ENCODE results near the gene HMX1. TPM values are rescaled to one million over a fixed set of nuclear protein-coding genes. Genes with fewer than 3 reads are reported as not detected.

HMX1 gene
- total RNA-seq, 1 experiment from 2014 or later = not detected

GRCh38 chr4:8914461-8915171, 43.0 kb upstream of the HMX1 start:
- no peak for DNase-seq (ENCODE audit: unreplicated experiment)
- no peak overlapping the region for H3K4me3 Mint-ChIP-seq (ENCODE audit: unreplicated experiment)
- intact Hi-C loops (cut with micrococcal nuclease) = loop anchor here (10.0 kb wide), 1 partner anchor 310 kb away; no protein-coding TSS in a partner anchor
- no peak overlapping the region for H3K27ac Mint-ChIP-seq (ENCODE audit: low read depth, unreplicated experiment)
- ChIA-PET POLR2A (no interaction called here), CTCF (interaction anchor here (0.5 to 4.6 kb wide), 5 partner anchors 8 to 449 kb away, joined by 3 to 102 read pairs (median 4); no protein-coding TSS in a partner anchor)
- peaks cover 16% of the 10 kb centered on the region for H3K27me3 Mint-ChIP-seq (ENCODE audit: insufficient read depth, unreplicated experiment)
- TF ChIP-seq CTCF (IDR thresholded peaks at IDR 0.05; ENCODE audit: unreplicated experiment) = no peak
- no peaks in the 10 kb centered on the region for H3K9me3 Mint-ChIP-seq (ENCODE audit: unreplicated experiment)
- peaks cover 4% of the 10 kb centered on the region for H3K36me3 Mint-ChIP-seq (ENCODE audit: insufficient read depth, unreplicated experiment)
- no TSS peak for BruUV-seq (replicated peaks)
- H3K4me1 Mint-ChIP-seq (ENCODE audit: insufficient read depth, unreplicated experiment) = no peaks in the 10 kb centered on the region

- intact Hi-C loops (cut with micrococcal nuclease) = loop anchor here (10.0 kb wide), 1 partner anchor 309 kb away; no protein-coding TSS in a partner anchor
- ChIA-PET POLR2A (no interaction called here), CTCF (interaction anchor here (0.5 to 4.6 kb wide), 3 partner anchors 12 to 449 kb away, joined by 3 to 102 read pairs (median 3); no protein-coding TSS in a partner anchor)
- no TSS peak for BruUV-seq (replicated peaks)
- H3K36me3 Mint-ChIP-seq (ENCODE audit: insufficient read depth, unreplicated experiment) = peaks cover 4% of the 10 kb centered on the region
- H3K27ac Mint-ChIP-seq (ENCODE audit: low read depth, unreplicated experiment) = no peak overlapping the region
- H3K4me1 Mint-ChIP-seq (ENCODE audit: insufficient read depth, unreplicated experiment) = no peaks in the 10 kb centered on the region
- peaks cover 10% of the 10 kb centered on the region for H3K27me3 Mint-ChIP-seq (ENCODE audit: insufficient read depth, unreplicated experiment)
- H3K4me3 Mint-ChIP-seq (ENCODE audit: unreplicated experiment) = no peak overlapping the region
- no peaks in the 10 kb centered on the region for H3K9me3 Mint-ChIP-seq (ENCODE audit: unreplicated experiment)
- TF ChIP-seq CTCF (IDR thresholded peaks at IDR 0.05; ENCODE audit: unreplicated experiment) = no peak
- DNase-seq (ENCODE audit: unreplicated experiment) = no peak
Measured at GRCh38 chr4:8913858-8914460, 42.3 kb upstream of the HMX1 start.

DNA sequence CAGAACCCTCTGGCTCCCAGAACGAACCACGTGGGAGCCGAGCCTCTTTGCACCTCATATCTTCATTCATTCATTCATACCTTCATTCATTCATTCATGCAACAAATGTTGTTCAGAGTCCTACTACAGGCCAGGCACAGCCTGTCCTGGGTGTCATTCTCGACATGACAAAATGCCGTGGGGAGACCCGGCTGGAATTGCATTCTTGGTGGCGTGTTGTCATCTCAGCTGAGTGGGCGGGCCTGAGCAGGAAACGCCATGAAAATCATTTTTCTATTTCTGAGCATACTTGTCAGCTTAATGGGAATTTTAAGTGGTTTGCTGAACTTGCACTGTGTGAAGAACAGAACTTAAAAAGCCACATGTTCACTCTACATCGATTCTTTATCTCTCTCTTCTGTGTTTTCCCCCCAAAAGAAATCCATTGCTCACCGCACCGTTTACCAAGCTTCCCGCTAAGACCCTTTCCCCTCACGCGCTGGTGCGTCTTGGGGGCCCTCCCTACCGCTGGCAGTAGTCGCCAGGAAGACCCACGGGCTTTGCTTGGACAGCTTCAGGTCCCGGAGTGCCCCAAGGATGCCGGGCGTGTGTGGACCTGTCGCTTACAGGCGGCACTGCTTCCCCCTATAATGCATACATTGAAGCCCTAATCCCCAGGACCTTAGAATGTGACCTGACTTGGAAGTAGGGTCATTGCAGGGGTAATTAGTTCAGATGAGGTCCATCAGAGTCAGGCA, 41.6 kb upstream of the HMX1 start:
- no peak for DNase-seq (ENCODE audit: unreplicated experiment)
- Mint-ChIP-seq H3K27ac (ENCODE audit: low read depth, unreplicated experiment) (no peak overlapping the region), H3K36me3 (ENCODE audit: insufficient read depth, unreplicated experiment) (peaks cover 4% of the 10 kb centered on the region), H3K27me3 (ENCODE audit: insufficient read depth, unreplicated experiment) (peaks cover 3% of the 10 kb centered on the region), H3K4me1 (ENCODE audit: insufficient read depth, unreplicated experiment) (no peaks in the 10 kb centered on the region), H3K9me3 (ENCODE audit: unreplicated experiment) (no peaks in the 10 kb centered on the region), H3K4me3 (ENCODE audit: unreplicated experiment) (no peak overlapping the region)
- intact Hi-C loops (cut with micrococcal nuclease) = loop anchor here (10.0 kb wide), 1 partner anchor 308 kb away; no protein-coding TSS in a partner anchor
- BruUV-seq (replicated peaks) = no TSS peak
- ChIA-PET CTCF (interaction anchor here (0.6 to 1.0 kb wide), 4 partner anchors 257 to 448 kb away, joined by 3 read pairs; no protein-coding TSS in a partner anchor), POLR2A (no interaction called here)
- TF ChIP-seq CTCF (IDR thresholded peaks at IDR 0.05; ENCODE audit: unreplicated experiment) = no peak

- no peak for TF ChIP-seq CTCF (IDR thresholded peaks at IDR 0.05; ENCODE audit: unreplicated experiment)
- Mint-ChIP-seq H3K9me3 (ENCODE audit: unreplicated experiment) (no peaks in the 10 kb centered on the region), H3K27me3 (ENCODE audit: insufficient read depth, unreplicated experiment) (peaks cover under 1% of the 10 kb centered on the region), H3K36me3 (ENCODE audit: insufficient read depth, unreplicated experiment) (peaks cover 4% of the 10 kb centered on the region), H3K4me3 (ENCODE audit: unreplicated experiment) (no peak overlapping the region), H3K27ac (ENCODE audit: low read depth, unreplicated experiment) (no peak overlapping the region), H3K4me1 (ENCODE audit: insufficient read depth, unreplicated experiment) (no peaks in the 10 kb centered on the region)
- DNase-seq (ENCODE audit: unreplicated experiment) = no peak
- no TSS peak for BruUV-seq (replicated peaks)
- ChIA-PET POLR2A (no interaction called here), CTCF (interaction anchor here (0.6 to 0.8 kb wide), 3 partner anchors 81 to 413 kb away, joined by 3 read pairs; no protein-coding TSS in a partner anchor)
- intact Hi-C loops (cut with micrococcal nuclease) = loop anchor here (10.0 kb wide), 1 partner anchor 308 kb away; no protein-coding TSS in a partner anchor
Measured at GRCh38 chr4:8912506-8912905, 40.9 kb upstream of the HMX1 start.
